ENCODE measurements around the gene UIMC1. TPM values are rescaled to one million over a fixed set of nuclear protein-coding genes. Genes with fewer than 3 reads are reported as not detected.

Gene UIMC1
- polyA plus RNA-seq, 1 of the 3 experiments (the other 2 are of a cell fraction) = 19.9 TPM

- TF ChIP-seq CTCF (IDR thresholded peaks at IDR 0.05) = no peak
- no peak for TF ChIP-seq EZH2phosphoT487 (IDR thresholded peaks at IDR 0.05; ENCODE audit: borderline replicate concordance, low read depth)
- no peak for TF ChIP-seq TCF12 (IDR thresholded peaks at IDR 0.05)
Observed at GRCh38 chr5:176857216-176857893, 149.2 kb downstream of the UIMC1 start (continued).

- TF ChIP-seq YY1 (IDR thresholded peaks at IDR 0.05; ENCODE audit: low read depth) (no peak), JUND (IDR thresholded peaks at IDR 0.05) (no peak), SIN3A (IDR thresholded peaks at IDR 0.05; ENCODE audit: borderline replicate concordance, low read depth, low read length) (no peak), MAX (IDR thresholded peaks at IDR 0.05; ENCODE audit: low read depth) (no peak), RAD21 (IDR thresholded peaks at IDR 0.05; ENCODE audit: low read length) (no peak), TCF12 (IDR thresholded peaks at IDR 0.05) (no peak), EP300 (IDR thresholded peaks at IDR 0.05; ENCODE audit: borderline replicate concordance in 1 of 2, low read depth in 1 of 2, low read length in 1 of 2) (no peak), FOXM1 (IDR thresholded peaks at IDR 0.05; ENCODE audit: low read depth) (no peak)
- no peaks in the 10 kb centered on the region for H3K36me3 ChIP-seq (replicated peaks in 1 of 2; ENCODE audit: control insufficient read depth in 1 of 2, insufficient read depth in 2 of 2, low read length in 1 of 2)
- no peak for DNase-seq
- CTCF ChIA-PET = interaction anchor here (1.2 kb wide), 1 partner anchor 196 kb away, joined by 3 read pairs; no protein-coding TSS in a partner anchor
- 37% methylated on average over 8 of the region's 8 CpGs for WGBS (ENCODE audit: low lambda C conversion rate)
- H3K4me1 ChIP-seq (ENCODE audit: control insufficient read depth in 1 of 2, insufficient read depth in 2 of 2, low read depth in 1 of 2, low read length in 1 of 2) = peaks cover 0 to 18% of the 10 kb centered on the region in 2 experiments; a peak in 1 of 4 replicates
- no peak overlapping the region for H2AFZ ChIP-seq (ENCODE audit: low read depth)
- H3K4me3 ChIP-seq (ENCODE audit: low read depth in 2 of 2, low read length in 1 of 2) = no peak overlapping the region
- no peaks in the 10 kb centered on the region for H3K27me3 ChIP-seq (ENCODE audit: insufficient read depth)
- H3K9me3 ChIP-seq = no peaks in the 10 kb centered on the region
- no peak overlapping the region for H3K4me2 ChIP-seq
- H4K20me1 ChIP-seq (ENCODE audit: insufficient read depth) = no peaks in the 10 kb centered on the region
- POLR2A ChIA-PET = no interaction called here
- H3F3A ChIP-seq (replicated peaks; ENCODE audit: insufficient read depth) = no peaks in the 10 kb centered on the region
- no peak overlapping the region for H3K27ac ChIP-seq (ENCODE audit: low read depth in 2 of 2, low read length in 1 of 2)
- no peaks in the 10 kb centered on the region for H3K79me2 ChIP-seq (ENCODE audit: insufficient read depth)
- H3K9me2 ChIP-seq = no peaks in the 10 kb centered on the region
- no peak overlapping the region for H3K9ac ChIP-seq
Observed at GRCh38 chr5:176856746-176857145, 149.8 kb downstream of the UIMC1 start.

- H3K9ac ChIP-seq = no peak overlapping the region
- DNase-seq = no peak
- 80% methylated on average over 8 of the region's 18 CpGs for WGBS (ENCODE audit: low lambda C conversion rate)
- ChIA-PET POLR2A (no interaction called here), CTCF (interaction anchor here (0.7 to 1.8 kb wide), 6 partner anchors 9 to 198 kb away, joined by 3 to 5 read pairs (median 4); no protein-coding TSS in a partner anchor)
- H3K79me2 ChIP-seq (ENCODE audit: insufficient read depth) = no peaks in the 10 kb centered on the region
- no peak for TF ChIP-seq RCOR1 (IDR thresholded peaks at IDR 0.05; ENCODE audit: low read length)
- no peak for TF ChIP-seq CTCF (IDR thresholded peaks at IDR 0.05)
- no peak for TF ChIP-seq EZH2phosphoT487 (IDR thresholded peaks at IDR 0.05; ENCODE audit: borderline replicate concordance, low read depth)
- TF ChIP-seq GABPA (IDR thresholded peaks at IDR 0.05; ENCODE audit: low read depth) = no peak
- no peaks in the 10 kb centered on the region for H3K9me2 ChIP-seq
- no peak overlapping the region for H3K4me2 ChIP-seq
- H3K9me3 ChIP-seq = no peaks in the 10 kb centered on the region
- peaks cover 0 to 16% of the 10 kb centered on the region in 2 experiments; a peak in 1 of 4 replicates for H3K4me1 ChIP-seq (ENCODE audit: control insufficient read depth in 1 of 2, insufficient read depth in 2 of 2, low read depth in 1 of 2, low read length in 1 of 2)
- no peak overlapping the region for H2AFZ ChIP-seq (ENCODE audit: low read depth)
- no peaks in the 10 kb centered on the region for H3K27me3 ChIP-seq (ENCODE audit: insufficient read depth)
- H3K4me3 ChIP-seq (ENCODE audit: low read depth in 2 of 2, low read length in 1 of 2) = no peak overlapping the region
- no peak overlapping the region for H3K27ac ChIP-seq (ENCODE audit: low read depth in 2 of 2, low read length in 1 of 2)
- H3F3A ChIP-seq (replicated peaks; ENCODE audit: insufficient read depth) = no peaks in the 10 kb centered on the region
- no peaks in the 10 kb centered on the region for H3K36me3 ChIP-seq (replicated peaks in 1 of 2; ENCODE audit: control insufficient read depth in 1 of 2, insufficient read depth in 2 of 2, low read length in 1 of 2)
- H4K20me1 ChIP-seq (ENCODE audit: insufficient read depth) = no peaks in the 10 kb centered on the region
Observed at GRCh38 chr5:176855598-176855997, 151.0 kb downstream of the UIMC1 start.
